Vagina (tissue), 2 donors: ENCODE measurements around the gene MTHFD1L.
"Not testable (repeated sequence)": the region's sequence is repeated elsewhere in the genome, so short reads cannot be mapped to it uniquely, and the experiment has no call there.

Source experiments
- CTCF ChIP-seq, 3 experiments: fragments of 450-650 bp in 2 of 3; fragments of 200-600 bp in 1 of 3; sonication (generic) in 1 of 3; IDR thresholded peaks; one replicate each; pipeline ENCODE4 v1.5.1; 2017 to 2019; ENCODE audit warnings: antibody characterized with exemption in 3 of 3, mild to moderate bottlenecking in 2 of 3, moderate library complexity in 2 of 3
- POLR2A ChIP-seq, 2 donors: fragments of 450-650 bp; IDR thresholded peaks; one replicate each; pipeline ENCODE4 v1.6.1; 2017; ENCODE audit warnings: antibody characterized with exemption in 2 of 2, mild to moderate bottlenecking in 2 of 2, moderate library complexity in 2 of 2
- POLR2AphosphoS5 ChIP-seq, 2 donors: sonication (generic); formaldehyde crosslinking; IDR thresholded peaks; one replicate each; pipeline ENCODE4 v1.9.0; 2017; ENCODE audit warnings: antibody characterized with exemption in 2 of 2, mild to moderate bottlenecking in 2 of 2, low read depth in 1 of 2; ENCODE audit not compliant: insufficient read depth in 1 of 2

GRCh38 chr6:151042911-151043330 is 177.4 kb downstream of the MTHFD1L start:
- not testable (repeated sequence) for TF ChIP-seq POLR2AphosphoS5 (IDR thresholded peaks at IDR 0.05; ENCODE audit: insufficient read depth in 1 of 2, low read depth in 1 of 2); CTCF (IDR thresholded peaks at IDR 0.05); POLR2A (IDR thresholded peaks at IDR 0.05)
